Measurements from ENCODE around the gene ACTG2. TPM values are rescaled to one million over a fixed set of nuclear protein-coding genes. Genes with fewer than 3 reads are reported as not detected.

Gene ACTG2
- total RNA-seq, 2 experiments from 2014 or later = not detected

DNA sequence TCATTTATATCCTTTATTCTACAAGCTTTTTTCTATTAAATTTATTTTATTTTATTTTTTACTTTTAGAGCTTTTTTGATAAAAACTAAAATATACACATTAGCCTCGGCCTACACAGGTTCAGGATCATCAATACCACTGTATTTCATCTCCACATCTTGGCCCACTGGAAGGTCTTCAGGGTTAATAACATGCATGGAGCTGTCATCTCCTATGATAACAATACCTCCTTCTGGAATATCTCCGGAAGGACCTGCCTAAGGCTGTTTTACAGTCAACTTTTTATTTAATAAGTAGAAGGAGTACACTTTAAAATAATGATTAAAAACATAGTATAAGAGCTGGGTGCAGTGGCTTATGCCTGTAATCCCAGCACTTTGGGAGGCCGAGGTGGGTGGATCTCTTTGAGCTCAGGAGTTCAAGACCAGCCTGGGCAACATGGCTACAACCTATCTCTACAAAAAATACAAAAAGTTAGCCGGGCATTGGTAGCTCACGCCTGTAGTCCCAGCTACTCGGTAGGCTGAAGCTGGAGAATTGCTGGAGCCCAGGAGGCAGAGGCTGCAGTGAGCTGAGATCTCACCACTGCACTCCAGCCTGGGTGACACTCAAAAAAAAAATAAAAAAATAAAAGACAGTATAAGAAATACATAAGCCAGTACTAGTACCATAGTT, 18.2 kb downstream of the ACTG2 start:
- H3K27me3 Mint-ChIP-seq = no peaks in the 10 kb centered on the region
- H3K4me3 ChIP-seq (ENCODE audit: low read length) = no peak overlapping the region
- no peaks in the 10 kb centered on the region for H3K36me3 ChIP-seq (ENCODE audit: insufficient read depth, low read length)
- no peaks in the 10 kb centered on the region for H3K4me1 ChIP-seq (ENCODE audit: insufficient read depth, low read length)
- H3K27me3 ChIP-seq (ENCODE audit: control insufficient read depth in 1 of 2, insufficient read depth in 2 of 2, low read length in 2 of 2) = no peaks in the 10 kb centered on the region
- no peak overlapping the region for H3K4me3 Mint-ChIP-seq
- intact Hi-C loops (cut with DNase I, micrococcal nuclease) = no loop called here
- H3K27ac ChIP-seq (ENCODE audit: low read depth in 1 of 2, low read length in 2 of 2) = no peak overlapping the region
- CTCF ChIA-PET = interaction anchor here (0.6 kb wide), 1 partner anchor 105 kb away, joined by 3 read pairs; no protein-coding TSS in a partner anchor
- no peak for DNase-seq
- POLR2A ChIA-PET = no interaction called here
- no peaks in the 10 kb centered on the region for H3K9me3 Mint-ChIP-seq
- TF ChIP-seq, protein P1, sequence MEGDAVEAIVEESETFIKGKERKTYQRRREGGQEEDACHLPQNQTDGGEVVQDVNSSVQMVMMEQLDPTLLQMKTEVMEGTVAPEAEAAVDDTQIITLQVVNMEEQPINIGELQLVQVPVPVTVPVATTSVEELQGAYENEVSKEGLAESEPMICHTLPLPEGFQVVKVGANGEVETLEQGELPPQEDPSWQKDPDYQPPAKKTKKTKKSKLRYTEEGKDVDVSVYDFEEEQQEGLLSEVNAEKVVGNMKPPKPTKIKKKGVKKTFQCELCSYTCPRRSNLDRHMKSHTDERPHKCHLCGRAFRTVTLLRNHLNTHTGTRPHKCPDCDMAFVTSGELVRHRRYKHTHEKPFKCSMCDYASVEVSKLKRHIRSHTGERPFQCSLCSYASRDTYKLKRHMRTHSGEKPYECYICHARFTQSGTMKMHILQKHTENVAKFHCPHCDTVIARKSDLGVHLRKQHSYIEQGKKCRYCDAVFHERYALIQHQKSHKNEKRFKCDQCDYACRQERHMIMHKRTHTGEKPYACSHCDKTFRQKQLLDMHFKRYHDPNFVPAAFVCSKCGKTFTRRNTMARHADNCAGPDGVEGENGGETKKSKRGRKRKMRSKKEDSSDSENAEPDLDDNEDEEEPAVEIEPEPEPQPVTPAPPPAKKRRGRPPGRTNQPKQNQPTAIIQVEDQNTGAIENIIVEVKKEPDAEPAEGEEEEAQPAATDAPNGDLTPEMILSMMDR (IDR thresholded peaks at IDR 0.05) = no peak
- H3K4me1 Mint-ChIP-seq (ENCODE audit: low read depth) = no peaks in the 10 kb centered on the region
- H3K9me3 ChIP-seq (ENCODE audit: control insufficient read depth in 1 of 2, insufficient read depth in 1 of 2, low read length in 2 of 2) = no peaks in the 10 kb centered on the region
- H3K27ac Mint-ChIP-seq = no peak overlapping the region
- H3K36me3 Mint-ChIP-seq (ENCODE audit: low read depth) = no peaks in the 10 kb centered on the region
- no peak for ATAC-seq (ENCODE audit: poor library complexity)

DNA sequence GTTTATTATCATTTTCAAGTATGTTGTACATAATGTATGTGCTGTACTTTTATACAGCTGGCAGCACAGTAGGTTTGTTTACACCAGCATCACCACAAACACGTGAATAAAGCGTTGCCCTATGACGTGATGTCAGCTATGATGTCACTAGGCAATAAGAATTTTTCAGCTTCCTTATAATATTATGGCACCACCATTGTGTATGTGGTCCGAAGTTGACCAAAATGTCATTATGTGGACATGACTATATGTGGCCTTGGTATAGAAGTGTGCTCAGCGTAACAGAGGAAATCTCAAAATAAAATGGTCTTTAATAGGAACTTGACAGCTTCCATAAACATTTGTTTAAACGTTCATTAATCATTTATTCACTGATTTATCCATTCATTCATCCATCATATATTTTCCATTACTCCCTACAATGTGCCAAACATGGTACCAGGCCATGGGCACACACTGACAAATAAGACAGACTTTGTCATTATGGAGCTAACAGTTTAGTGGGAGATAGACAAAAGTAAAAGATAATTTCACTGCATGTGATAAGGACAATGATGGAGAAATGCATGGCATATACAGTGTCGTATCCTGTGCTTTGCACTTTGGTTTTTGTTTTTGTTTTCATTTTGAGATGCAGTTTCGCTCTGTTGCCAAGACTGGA, 18.9 kb downstream of the ACTG2 start:
- ATAC-seq (ENCODE audit: poor library complexity) = no peak
- no peak overlapping the region for H3K4me3 ChIP-seq (ENCODE audit: low read length)
- H3K36me3 Mint-ChIP-seq (ENCODE audit: low read depth) = no peaks in the 10 kb centered on the region
- intact Hi-C loops (cut with DNase I, micrococcal nuclease) = no loop called here
- H3K9me3 Mint-ChIP-seq = no peaks in the 10 kb centered on the region
- H3K27me3 ChIP-seq (ENCODE audit: control insufficient read depth in 1 of 2, insufficient read depth in 2 of 2, low read length in 2 of 2) = no peaks in the 10 kb centered on the region
- H3K27me3 Mint-ChIP-seq = no peaks in the 10 kb centered on the region
- ChIA-PET POLR2A (no interaction called here), CTCF (interaction anchor here (0.6 kb wide), 1 partner anchor 105 kb away, joined by 3 read pairs; no protein-coding TSS in a partner anchor)
- DNase-seq = no peak
- no peaks in the 10 kb centered on the region for H3K4me1 Mint-ChIP-seq (ENCODE audit: low read depth)
- no peaks in the 10 kb centered on the region for H3K36me3 ChIP-seq (ENCODE audit: insufficient read depth, low read length)
- H3K4me1 ChIP-seq (ENCODE audit: insufficient read depth, low read length) = no peaks in the 10 kb centered on the region
- no peaks in the 10 kb centered on the region for H3K9me3 ChIP-seq (ENCODE audit: control insufficient read depth in 1 of 2, insufficient read depth in 1 of 2, low read length in 2 of 2)
- TF ChIP-seq, protein P1 (IDR thresholded peaks at IDR 0.05) = no peak
- no peak overlapping the region for H3K27ac Mint-ChIP-seq
- no peak overlapping the region for H3K27ac ChIP-seq (ENCODE audit: low read depth in 1 of 2, low read length in 2 of 2)
- H3K4me3 Mint-ChIP-seq = no peak overlapping the region

DNA sequence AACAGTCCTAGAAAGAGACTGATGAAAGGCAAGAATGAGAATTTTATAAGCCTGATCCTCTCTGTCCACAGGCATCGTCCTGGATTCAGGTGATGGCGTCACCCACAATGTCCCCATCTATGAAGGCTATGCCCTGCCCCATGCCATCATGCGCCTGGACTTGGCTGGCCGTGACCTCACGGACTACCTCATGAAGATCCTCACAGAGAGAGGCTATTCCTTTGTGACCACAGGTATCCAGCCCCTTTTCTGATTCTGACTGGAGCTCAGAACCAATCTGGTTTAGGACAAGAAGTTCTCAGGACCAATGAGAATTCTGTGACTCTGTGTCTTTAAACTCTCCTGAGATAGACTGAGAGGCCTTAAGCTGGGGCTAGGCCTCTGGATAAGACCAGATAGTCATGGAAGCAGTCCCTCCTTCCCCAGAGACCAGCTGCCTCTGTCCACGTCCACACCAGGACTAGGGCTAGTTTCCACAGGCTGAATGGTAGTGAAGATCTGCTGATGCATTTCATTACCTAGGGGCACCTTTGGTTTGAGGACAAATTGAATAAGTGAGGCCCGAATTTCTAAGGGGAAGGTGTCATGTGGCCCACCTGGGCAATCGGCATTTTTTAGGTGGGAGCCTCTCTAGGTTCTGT, 20.7 kb downstream of the ACTG2 start:
- Mint-ChIP-seq H3K4me1 (ENCODE audit: low read depth) (no peaks in the 10 kb centered on the region), H3K9me3 (no peaks in the 10 kb centered on the region), H3K36me3 (ENCODE audit: low read depth) (no peaks in the 10 kb centered on the region), H3K27ac (no peak overlapping the region), H3K4me3 (no peak overlapping the region), H3K27me3 (no peaks in the 10 kb centered on the region)
- Histone ChIP-seq H3K4me3 (ENCODE audit: low read length) (no peak overlapping the region), H3K36me3 (ENCODE audit: insufficient read depth, low read length) (no peaks in the 10 kb centered on the region), H3K9me3 (ENCODE audit: control insufficient read depth in 1 of 2, insufficient read depth in 1 of 2, low read length in 2 of 2) (no peaks in the 10 kb centered on the region), H3K27ac (ENCODE audit: low read depth in 1 of 2, low read length in 2 of 2) (no peak overlapping the region), H3K4me1 (ENCODE audit: insufficient read depth, low read length) (no peaks in the 10 kb centered on the region), H3K27me3 (ENCODE audit: control insufficient read depth in 1 of 2, insufficient read depth in 2 of 2, low read length in 2 of 2) (no peaks in the 10 kb centered on the region)
- no peak for DNase-seq
- POLR2A ChIA-PET = no interaction called here
- intact Hi-C loops (cut with DNase I, micrococcal nuclease) = no loop called here
- CTCF ChIA-PET = interaction anchor here (0.7 to 0.9 kb wide), 2 partner anchors 26 to 235 kb away, joined by 3 to 4 read pairs; no protein-coding TSS in a partner anchor
- TF ChIP-seq, protein P1 (IDR thresholded peaks at IDR 0.05) = no peak
- ATAC-seq (ENCODE audit: poor library complexity) = no peak
